Choroid plexus epithelial cell (primary cell): ENCODE measurements around the gene DDX54.

Experiments
- DNase-seq: peaks from one replicate; pipeline ENCODE4 v3.0.0-alpha.2; 2010; ENCODE audit warnings: low read depth
- H3K4me3 ChIP-seq: 2 replicates; pipeline ENCODE4 v1.5.1; 2011; ENCODE audit warnings: low read depth, mild to moderate bottlenecking, control low read depth, low read length, moderate library complexity
- CTCF ChIP-seq: conservative IDR thresholded peaks from 2 replicates; pipeline ENCODE4 v1.5.1; 2011; ENCODE audit warnings: low read depth, mild to moderate bottlenecking, control low read depth, inconsistent platforms, low read length, moderate library complexity

The DDX54 gene

GRCh38 chr12:113230315-113231234 lies 45.3 kb upstream of the DDX54 start:
- no peak for DNase-seq
- TF ChIP-seq CTCF: no peak
- no peak overlapping the region for H3K4me3 ChIP-seq

- no peak for TF ChIP-seq CTCF
- DNase-seq: no peak
- no peak overlapping the region for H3K4me3 ChIP-seq
Measured at GRCh38 chr12:113228394-113229028, 43.2 kb upstream of the DDX54 start.

GRCh38 chr12:113227686-113228391 lies 42.6 kb upstream of the DDX54 start:
- no peak for TF ChIP-seq CTCF
- no peak overlapping the region for H3K4me3 ChIP-seq
- no peak for DNase-seq

GRCh38 chr12:113226696-113227568 lies 41.7 kb upstream of the DDX54 start:
- H3K4me3 ChIP-seq: no peak overlapping the region
- TF ChIP-seq CTCF: no peak
- no peak for DNase-seq

- no peak overlapping the region for H3K4me3 ChIP-seq
- no peak for DNase-seq
- TF ChIP-seq CTCF: no peak
Measured at GRCh38 chr12:113224955-113225354, 39.7 kb upstream of the DDX54 start.
